ENCODE data around the gene LRBA. TPM values are rescaled to one million over a fixed set of nuclear protein-coding genes. Genes with fewer than 3 reads are reported as not detected.
"Not testable (repeated sequence)": the region's sequence is repeated elsewhere in the genome, so short reads cannot be mapped to it uniquely, and the experiment has no call there.

The LRBA gene
- total and polyA plus RNA-seq, 9 donors = 20.7 to 30.5 (median 27.7) TPM

- no CpG with 5 or more reads among the region's 2 CpGs for WGBS (ENCODE audit: insufficient coverage)
- H3K4me3 ChIP-seq (ENCODE audit: low read length) = no peak overlapping the region
- H3K27ac ChIP-seq (ENCODE audit: low read length) = no peak overlapping the region
- DNase-seq = no peak
- no peaks in the 10 kb centered on the region for H3K4me1 ChIP-seq (ENCODE audit: control insufficient read depth, insufficient read depth, low read length)
- no peaks in the 10 kb centered on the region for H3K9me3 ChIP-seq (replicated peaks; ENCODE audit: control insufficient read depth, low read depth, low read length)
- no peaks in the 10 kb centered on the region for H3K27me3 ChIP-seq (ENCODE audit: control insufficient read depth, insufficient read depth, low read length)
- no peaks in the 10 kb centered on the region for H3K36me3 ChIP-seq (ENCODE audit: control insufficient read depth, insufficient read depth, low read length)
Observed at GRCh38 chr4:150931005-150931404, 84.1 kb downstream of the LRBA start.

- H3K27me3 ChIP-seq (ENCODE audit: control insufficient read depth, insufficient read depth, low read length) = no peaks in the 10 kb centered on the region
- H3K4me3 ChIP-seq (ENCODE audit: low read length) = no peak overlapping the region
- no peaks in the 10 kb centered on the region for H3K9me3 ChIP-seq (replicated peaks; ENCODE audit: control insufficient read depth, low read depth, low read length)
- H3K27ac ChIP-seq (ENCODE audit: low read length) = no peak overlapping the region
- no peaks in the 10 kb centered on the region for H3K36me3 ChIP-seq (ENCODE audit: control insufficient read depth, insufficient read depth, low read length)
- no peak for DNase-seq
- H3K4me1 ChIP-seq (ENCODE audit: control insufficient read depth, insufficient read depth, low read length) = no peaks in the 10 kb centered on the region
- no CpG with 5 or more reads among the region's 1 CpG for WGBS (ENCODE audit: insufficient coverage)
Observed at GRCh38 chr4:150923945-150924344, 91.1 kb downstream of the LRBA start.

- not testable (repeated sequence) for H3K36me3 ChIP-seq (ENCODE audit: control insufficient read depth, insufficient read depth, low read length); H3K9me3 ChIP-seq (replicated peaks; ENCODE audit: control insufficient read depth, low read depth, low read length); H3K27me3 ChIP-seq (ENCODE audit: control insufficient read depth, insufficient read depth, low read length); H3K4me1 ChIP-seq (ENCODE audit: control insufficient read depth, insufficient read depth, low read length); DNase-seq; H3K4me3 ChIP-seq (ENCODE audit: low read length); H3K27ac ChIP-seq (ENCODE audit: low read length)
- 97% methylated on average over 9 of the region's 9 CpGs for WGBS (ENCODE audit: insufficient coverage)
Observed at GRCh38 chr4:150921486-150921885, 93.6 kb downstream of the LRBA start.

DNA sequence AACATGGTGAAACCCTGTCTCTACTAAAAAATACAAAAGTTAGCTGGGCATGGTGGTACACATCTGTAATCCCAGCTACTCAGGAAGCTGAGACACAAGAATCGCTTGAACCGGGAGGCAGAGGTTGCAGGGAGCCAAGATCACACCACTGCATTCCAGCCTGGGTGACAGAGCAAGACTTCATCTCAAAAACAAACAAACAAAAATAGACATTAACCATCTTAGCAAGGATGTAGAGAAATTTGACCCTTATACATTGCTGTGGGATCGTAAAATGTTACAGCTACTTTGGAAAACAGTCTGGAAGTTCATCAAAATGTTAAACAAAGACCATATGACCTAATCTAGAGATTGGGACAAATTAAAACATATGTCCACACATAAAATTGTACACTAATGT, 96.5 kb downstream of the LRBA start:
- H3K9me3 ChIP-seq (replicated peaks; ENCODE audit: control insufficient read depth, low read depth, low read length); H3K27ac ChIP-seq (ENCODE audit: low read length); DNase-seq; H3K4me1 ChIP-seq (ENCODE audit: control insufficient read depth, insufficient read depth, low read length); H3K4me3 ChIP-seq (ENCODE audit: low read length); H3K27me3 ChIP-seq (ENCODE audit: control insufficient read depth, insufficient read depth, low read length); H3K36me3 ChIP-seq (ENCODE audit: control insufficient read depth, insufficient read depth, low read length): not testable (repeated sequence)
- WGBS (ENCODE audit: insufficient coverage) = no CpG with 5 or more reads among the region's 3 CpGs

DNA sequence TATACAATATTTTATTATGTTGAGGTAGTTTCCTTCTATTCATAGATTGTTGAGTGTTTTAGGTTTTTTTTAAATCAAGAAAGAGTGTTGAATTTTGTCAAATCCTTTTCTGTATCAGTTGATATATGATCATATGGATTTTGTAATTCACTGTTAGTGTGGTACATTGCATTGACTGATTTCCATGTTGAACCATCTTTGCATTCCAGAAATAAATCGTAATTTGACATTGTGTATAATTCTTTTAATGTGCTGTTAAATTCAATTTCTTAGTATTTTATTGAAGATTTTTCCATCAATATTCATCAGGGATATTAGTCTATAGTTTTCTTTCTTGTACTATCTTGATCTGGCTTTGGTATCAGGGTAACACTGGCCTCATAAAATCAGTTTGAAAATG, 103.8 kb downstream of the LRBA start:
- no peak for DNase-seq
- no CpG with 5 or more reads among the region's 1 CpG for WGBS (ENCODE audit: insufficient coverage)
- H3K27me3 ChIP-seq (ENCODE audit: control insufficient read depth, insufficient read depth, low read length) = no peaks in the 10 kb centered on the region
- H3K4me3 ChIP-seq (ENCODE audit: low read length) = no peak overlapping the region
- no peaks in the 10 kb centered on the region for H3K4me1 ChIP-seq (ENCODE audit: control insufficient read depth, insufficient read depth, low read length)
- peaks cover 2% of the 10 kb centered on the region for H3K36me3 ChIP-seq (ENCODE audit: control insufficient read depth, insufficient read depth, low read length)
- H3K9me3 ChIP-seq (replicated peaks; ENCODE audit: control insufficient read depth, low read depth, low read length) = no peaks in the 10 kb centered on the region
- H3K27ac ChIP-seq (ENCODE audit: low read length) = no peak overlapping the region

DNA sequence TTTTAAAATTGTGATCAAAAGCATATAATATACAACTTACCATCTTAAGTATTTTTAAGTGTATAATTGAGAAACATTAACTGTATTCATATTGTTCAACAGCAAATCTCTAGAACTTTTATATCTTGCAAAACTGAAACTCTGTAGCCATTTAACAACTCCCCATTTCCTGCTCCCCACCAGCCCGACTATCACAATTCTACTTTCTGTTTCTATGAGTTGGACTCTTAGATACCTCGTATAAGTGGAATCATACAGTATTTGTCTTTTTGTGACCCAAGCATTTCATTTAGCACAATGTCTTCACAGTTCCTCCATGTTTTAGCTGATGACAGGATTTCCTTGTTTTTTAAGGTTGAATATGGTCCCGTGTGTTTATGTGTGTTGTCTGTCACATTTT, 106.0 kb downstream of the LRBA start:
- 67% methylated on average over 1 of the region's 3 CpGs for WGBS (ENCODE audit: insufficient coverage)
- Histone ChIP-seq H3K4me1 (ENCODE audit: control insufficient read depth, insufficient read depth, low read length) (no peaks in the 10 kb centered on the region), H3K9me3 (replicated peaks; ENCODE audit: control insufficient read depth, low read depth, low read length) (no peaks in the 10 kb centered on the region), H3K36me3 (ENCODE audit: control insufficient read depth, insufficient read depth, low read length) (peaks cover 2% of the 10 kb centered on the region), H3K27ac (ENCODE audit: low read length) (no peak overlapping the region), H3K27me3 (ENCODE audit: control insufficient read depth, insufficient read depth, low read length) (no peaks in the 10 kb centered on the region), H3K4me3 (ENCODE audit: low read length) (no peak overlapping the region)
- DNase-seq = no peak

- Histone ChIP-seq H3K9me3 (replicated peaks; ENCODE audit: control insufficient read depth, low read depth, low read length) (no peaks in the 10 kb centered on the region), H3K27me3 (ENCODE audit: control insufficient read depth, insufficient read depth, low read length) (no peaks in the 10 kb centered on the region), H3K4me3 (ENCODE audit: low read length) (no peak overlapping the region), H3K27ac (ENCODE audit: low read length) (no peak overlapping the region), H3K36me3 (ENCODE audit: control insufficient read depth, insufficient read depth, low read length) (peaks cover 2% of the 10 kb centered on the region), H3K4me1 (ENCODE audit: control insufficient read depth, insufficient read depth, low read length) (no peaks in the 10 kb centered on the region)
- DNase-seq = peak; percentile 11
- WGBS (ENCODE audit: insufficient coverage) = no CpG with 5 or more reads among the region's 3 CpGs
Observed at GRCh38 chr4:150906987-150907633, 108.0 kb downstream of the LRBA start.

- Histone ChIP-seq H3K4me3 (ENCODE audit: low read length) (no peak overlapping the region), H3K9me3 (replicated peaks; ENCODE audit: control insufficient read depth, low read depth, low read length) (no peaks in the 10 kb centered on the region), H3K27ac (ENCODE audit: low read length) (no peak overlapping the region), H3K4me1 (ENCODE audit: control insufficient read depth, insufficient read depth, low read length) (no peaks in the 10 kb centered on the region), H3K36me3 (ENCODE audit: control insufficient read depth, insufficient read depth, low read length) (no peaks in the 10 kb centered on the region), H3K27me3 (ENCODE audit: control insufficient read depth, insufficient read depth, low read length) (no peaks in the 10 kb centered on the region)
- peak; percentile 19 for DNase-seq
- WGBS (ENCODE audit: insufficient coverage) = no CpG with 5 or more reads among the region's 3 CpGs
Observed at GRCh38 chr4:150904671-150905070, 110.4 kb downstream of the LRBA start.

GRCh38 chr4:150903603-150904002, 111.5 kb downstream of the LRBA start:
- H3K36me3 ChIP-seq (ENCODE audit: control insufficient read depth, insufficient read depth, low read length) = no peaks in the 10 kb centered on the region
- no CpG with 5 or more reads among the region's 2 CpGs for WGBS (ENCODE audit: insufficient coverage)
- H3K27ac ChIP-seq (ENCODE audit: low read length) = no peak overlapping the region
- no peaks in the 10 kb centered on the region for H3K9me3 ChIP-seq (replicated peaks; ENCODE audit: control insufficient read depth, low read depth, low read length)
- no peak for DNase-seq
- no peaks in the 10 kb centered on the region for H3K4me1 ChIP-seq (ENCODE audit: control insufficient read depth, insufficient read depth, low read length)
- no peak overlapping the region for H3K4me3 ChIP-seq (ENCODE audit: low read length)
- no peaks in the 10 kb centered on the region for H3K27me3 ChIP-seq (ENCODE audit: control insufficient read depth, insufficient read depth, low read length)

GRCh38 chr4:150896497-150896896, 118.6 kb downstream of the LRBA start:
- H3K4me3 ChIP-seq (ENCODE audit: low read length) = no peak overlapping the region
- WGBS (ENCODE audit: insufficient coverage) = no CpG with 5 or more reads among the region's 1 CpG
- no peaks in the 10 kb centered on the region for H3K36me3 ChIP-seq (ENCODE audit: control insufficient read depth, insufficient read depth, low read length)
- no peak overlapping the region for H3K27ac ChIP-seq (ENCODE audit: low read length)
- no peak for DNase-seq
- H3K27me3 ChIP-seq (ENCODE audit: control insufficient read depth, insufficient read depth, low read length) = no peaks in the 10 kb centered on the region
- H3K4me1 ChIP-seq (ENCODE audit: control insufficient read depth, insufficient read depth, low read length) = no peaks in the 10 kb centered on the region
- no peaks in the 10 kb centered on the region for H3K9me3 ChIP-seq (replicated peaks; ENCODE audit: control insufficient read depth, low read depth, low read length)

- no peak overlapping the region for H3K27ac ChIP-seq (ENCODE audit: low read length)
- H3K36me3 ChIP-seq (ENCODE audit: control insufficient read depth, insufficient read depth, low read length) = no peaks in the 10 kb centered on the region
- no peaks in the 10 kb centered on the region for H3K9me3 ChIP-seq (replicated peaks; ENCODE audit: control insufficient read depth, low read depth, low read length)
- no peak overlapping the region for H3K4me3 ChIP-seq (ENCODE audit: low read length)
- WGBS (ENCODE audit: insufficient coverage) = 67% methylated on average over 1 of the region's 2 CpGs
- H3K4me1 ChIP-seq (ENCODE audit: control insufficient read depth, insufficient read depth, low read length) = no peaks in the 10 kb centered on the region
- no peaks in the 10 kb centered on the region for H3K27me3 ChIP-seq (ENCODE audit: control insufficient read depth, insufficient read depth, low read length)
- no peak for DNase-seq
Observed at GRCh38 chr4:150890246-150890645, 124.8 kb downstream of the LRBA start.

Data from muscle of leg (tissue), 11 donors.